A549 (cell line): ENCODE results near the gene FBXL4. TPM values are rescaled to one million over a fixed set of nuclear protein-coding genes. Genes with fewer than 3 reads are reported as not detected.

ENCODE experiments used
- ATAC-seq, 2 experiments: fragments of 200-7000 bp in 1 of 2; fragments of >200 bp in 1 of 2; cut with Nextera tagmentation in 1 of 2; cut with Tn5 transposase in 1 of 2; 3 replicates each; pipeline versions ENCODE4 v1.8.0 to v1.9.1; 2018 to 2020; ENCODE audit warnings: mild to moderate bottlenecking in 1 of 2, moderate library complexity in 1 of 2
- CTCF ChIA-PET: fragments of 300-600 bp; sonication (Branson Sonifier 250); formaldehyde crosslinking; extraction: SDS; loops from one replicate; lab custom pipeline; 2021; ENCODE audit warnings: antibody characterized with exemption, inconsistent platforms; lab: Yijun Ruan, JAX
- POLR2A ChIA-PET: fragments of 350-600 bp; formaldehyde crosslinking; extraction: SDS; loops from one replicate; lab custom pipeline; 2021; ENCODE audit warnings: antibody characterized with exemption, inconsistent platforms; lab: Yijun Ruan, JAX
- DNase-seq, 2 experiments: peaks; one replicate each; pipeline versions ENCODE4 v3.0.0 to v3.0.0-alpha.2; 2011 to 2016; ENCODE audit warnings: low read depth in 1 of 2, low spot score in 1 of 2
- FAIRE-seq: peaks from 2 replicates; lab custom pipeline; 2011; peaks lifted over from hg19 to GRCh38; lab: Jason Lieb, UNC
- H3K27ac ChIP-seq, 2 experiments: fragments of >200 bp; sonication (Bioruptor Twin); formaldehyde crosslinking; 3 replicates each; pipeline ENCODE4 v1.5.1; 2016 to 2017
- H3K4me1 ChIP-seq: fragments of >200 bp; sonication (Bioruptor Twin); formaldehyde crosslinking; 3 replicates; pipeline ENCODE4 v1.6.1; 2016
- H3K4me2 ChIP-seq: fragments of >200 bp; sonication (Bioruptor Twin); formaldehyde crosslinking; 3 replicates; pipeline ENCODE4 v1.6.1; 2016
- H3K4me3 ChIP-seq: fragments of >200 bp; sonication (Bioruptor Twin); formaldehyde crosslinking; 3 replicates; pipeline ENCODE4 v1.5.1; 2016
- H3K9me3 ChIP-seq: fragments of >200 bp; sonication (Bioruptor Twin); formaldehyde crosslinking; 3 replicates; pipeline ENCODE4 v1.6.1; 2016
- CBX8 ChIP-seq: fragments of 200-600 bp; sonication (generic); IDR thresholded peaks from 2 replicates; pipeline ENCODE4 v1.6.1; 2016
- CHD2 ChIP-seq: fragments of 150-350 bp; IDR thresholded peaks from 2 replicates; pipeline ENCODE4 v1.6.1; 2014; ENCODE audit warnings: low read length; ENCODE audit not compliant: partially characterized antibody
- E2F6 ChIP-seq: IDR thresholded peaks from 2 replicates; pipeline ENCODE4 v1.6.1; 2012; ENCODE audit warnings: low read depth, borderline replicate concordance
- EHMT2 ChIP-seq: fragments of 200-600 bp; sonication (generic); IDR thresholded peaks from 2 replicates; pipeline ENCODE4 v1.6.1; 2016; ENCODE audit warnings: antibody characterized with exemption, low read depth, mild to moderate bottlenecking, moderate library complexity
- ESRRA ChIP-seq: fragments of 150-350 bp; IDR thresholded peaks from 2 replicates; pipeline ENCODE4 v1.6.1; 2014; ENCODE audit warnings: mild to moderate bottlenecking, low read length, borderline replicate concordance
- FOSB ChIP-seq: fragments of 250-450 bp; sonication (Bioruptor Pico); IDR thresholded peaks from 2 replicates; pipeline ENCODE4 v1.5.0; 2020; ENCODE audit warnings: mild to moderate bottlenecking, moderate library complexity
- HES2 ChIP-seq: fragments of >200 bp; sonication (Bioruptor Twin); formaldehyde crosslinking; IDR thresholded peaks from 2 replicates; pipeline ENCODE4 v1.6.1; 2016
- HMGXB4 ChIP-seq: fragments of 250-450 bp; sonication (Bioruptor Pico); IDR thresholded peaks from 2 replicates; pipeline ENCODE4 v1.5.0; 2021; ENCODE audit warnings: mild to moderate bottlenecking, moderate library complexity, borderline replicate concordance
- HOXA7 ChIP-seq: fragments of 250-450 bp; sonication (Bioruptor Pico); IDR thresholded peaks from 2 replicates; pipeline ENCODE4 v1.5.0; 2020; ENCODE audit warnings: mild to moderate bottlenecking, moderate library complexity
- HOXB5 ChIP-seq: fragments of 250-450 bp; sonication (Bioruptor Pico); IDR thresholded peaks from 2 replicates; pipeline ENCODE4 v1.5.0; 2020; ENCODE audit warnings: mild to moderate bottlenecking, moderate library complexity
- JUN ChIP-seq, 2 experiments: fragments of >200 bp; sonication (Bioruptor Twin); formaldehyde crosslinking; IDR thresholded peaks; 2 replicates in 1 of 2; 3 replicates in 1 of 2; pipeline ENCODE4 v1.6.1; 2016 to 2017
- JUNB ChIP-seq: fragments of >200 bp; sonication (Bioruptor Twin); formaldehyde crosslinking; IDR thresholded peaks from 2 replicates; pipeline ENCODE4 v1.6.1; 2016
- KDM5A ChIP-seq: fragments of 200-600 bp; sonication (generic); IDR thresholded peaks from 2 replicates; pipeline ENCODE4 v1.6.1; 2016; ENCODE audit warnings: antibody characterized with exemption, mild to moderate bottlenecking
- MAFK ChIP-seq: fragments of 450-650 bp; IDR thresholded peaks from 2 replicates; pipeline ENCODE4 v1.6.1; 2014; ENCODE audit not compliant: partially characterized antibody
- NFE2L2 ChIP-seq: fragments of 150-350 bp; conservative IDR thresholded peaks from 2 replicates; pipeline ENCODE4 v1.6.1; 2014; ENCODE audit warnings: low read length
- NR3C1 ChIP-seq: fragments of >200 bp; sonication (Bioruptor Twin); formaldehyde crosslinking; IDR thresholded peaks from 3 replicates; pipeline ENCODE4 v1.6.1; 2017
- RFX5 ChIP-seq: fragments of 450-650 bp; IDR thresholded peaks from 2 replicates; pipeline ENCODE4 v1.7.1; 2014; ENCODE audit warnings: antibody characterized with exemption, mild to moderate bottlenecking, moderate library complexity
- SREBF2 ChIP-seq: fragments of 450-650 bp; IDR thresholded peaks from 2 replicates; pipeline ENCODE4 v1.6.1; 2014; ENCODE audit warnings: mild to moderate bottlenecking, moderate library complexity
- TFCP2L1 ChIP-seq: fragments of 250-450 bp; sonication (Bioruptor Pico); IDR thresholded peaks from 2 replicates; pipeline ENCODE4 v1.5.0; 2021; ENCODE audit warnings: mild to moderate bottlenecking
- ZC3H11A ChIP-seq: fragments of 450-650 bp; IDR thresholded peaks from 2 replicates; pipeline ENCODE4 v1.6.1; 2014; ENCODE audit warnings: antibody characterized with exemption, mild to moderate bottlenecking
- ZNF302 ChIP-seq: fragments of 250-450 bp; sonication (Bioruptor Pico); IDR thresholded peaks from 2 replicates; pipeline ENCODE4 v1.9.0; 2021; ENCODE audit warnings: inconsistent platforms, mild to moderate bottlenecking, moderate library complexity
- ZSCAN20 ChIP-seq: fragments of 250-450 bp; sonication (Bioruptor Pico); IDR thresholded peaks from 2 replicates; pipeline ENCODE4 v1.8.0; 2022; ENCODE audit warnings: mild to moderate bottlenecking, moderate library complexity
- WGBS: methylation state at CpG from one replicate; pipeline ENCODE4 v1.1.6; 2017; ENCODE audit errors: missing lambda C conversion rate; 5-methylcytosine and 5-hydroxymethylcytosine counted together
- polyA plus RNA-seq, 4 experiments: library from polyadenylated mRNA; depleted of rRNA in 3 of 4; stranded (reverse); fragments of >200 nt; fragmentation: RNase III in 1 of 4; extraction: RNeasy Plus Mini Kit Qiagen cat#74134 plus additional on column Dnase treatment in 1 of 4; gene quantifications; 2 replicates in 3 of 4; 3 replicates in 1 of 4; pipeline ENCODE4 v1.2.3, GENCODE V29; 2011 to 2017

The FBXL4 gene
- polyA plus RNA-seq, 2 of the 4 experiments (the other 2 are of a cell fraction): 6.5 to 21.6 TPM

- no peak overlapping the region for H3K27ac ChIP-seq
- CTCF ChIA-PET: no interaction called here
- H3K4me3 ChIP-seq: no peak overlapping the region
- TF ChIP-seq TFCP2L1 (CRISPR knock-in tag): no peak
- TF ChIP-seq ZSCAN20 (CRISPR knock-in tag): no peak
- no peak for TF ChIP-seq RFX5
- no peak for TF ChIP-seq HOXB5 (CRISPR knock-in tag)
- TF ChIP-seq CHD2: no peak
- no peak for TF ChIP-seq ESRRA
- TF ChIP-seq SREBF2: no peak
- TF ChIP-seq HMGXB4: no peak
- no peak for TF ChIP-seq CBX8
- no peak for TF ChIP-seq MAFK
- no peak for TF ChIP-seq JUN (IDR thresholded peaks at IDR 0.05)
- TF ChIP-seq JUNB: no peak
- no peak for TF ChIP-seq HES2
- H3K4me1 ChIP-seq: peaks cover 5% of the 10 kb centered on the region; the same call in 1 of the 3 replicates
- POLR2A ChIA-PET: no interaction called here
- 91% methylated on average over 16 of the region's 44 CpGs for WGBS
- no peak for ATAC-seq
- no peaks in the 10 kb centered on the region for H3K9me3 ChIP-seq
- no peak for FAIRE-seq
- H3K4me2 ChIP-seq: no peak overlapping the region
- DNase-seq: no peak
Measured at GRCh38 chr6:98842342-98843180, 105.2 kb downstream of the FBXL4 start.

- CTCF ChIA-PET: interaction anchor here (0.6 kb wide), 1 partner anchor 1247 kb away, joined by 3 read pairs; no protein-coding TSS in a partner anchor
Measured at GRCh38 chr6:98841621-98842341, 106.0 kb downstream of the FBXL4 start.

GRCh38 chr6:98840996-98841513, 106.7 kb downstream of the FBXL4 start:
- FAIRE-seq (no peak), ATAC-seq (no peak)
- CTCF ChIA-PET: no interaction called here

More at GRCh38 chr6:98841621-98842341, 106.0 kb downstream of the FBXL4 start:
- Histone ChIP-seq H3K9me3 (no peaks in the 10 kb centered on the region), H3K4me2 (no peak overlapping the region)
- DNase-seq: no peak
- no peak for TF ChIP-seq NR3C1
- no peak for TF ChIP-seq FOSB (CRISPR knock-in tag)
- no peak for TF ChIP-seq NFE2L2
- TF ChIP-seq KDM5A: no peak
- no peak for TF ChIP-seq ZNF302
- TF ChIP-seq EHMT2: no peak
- TF ChIP-seq ZC3H11A: no peak
- no peak for TF ChIP-seq HOXA7
- TF ChIP-seq, all 56 proteins: peak for 0
- Histone ChIP-seq H3K4me3 (no peak overlapping the region), H3K27ac (no peak overlapping the region), H3K4me1 (peaks cover 5% of the 10 kb centered on the region; the same call in 1 of the 3 replicates)
- no peak for ATAC-seq
- no peak for FAIRE-seq
- 70% methylated on average over 9 of the region's 9 CpGs for WGBS
- POLR2A ChIA-PET: no interaction called here

More at GRCh38 chr6:98840996-98841513, 106.7 kb downstream of the FBXL4 start:
- POLR2A ChIA-PET: no interaction called here
- Histone ChIP-seq H3K4me1 (peaks cover 5% of the 10 kb centered on the region; the same call in 1 of the 3 replicates), H3K4me3 (no peak overlapping the region), H3K9me3 (no peaks in the 10 kb centered on the region), H3K27ac (no peak overlapping the region), H3K4me2 (no peak overlapping the region)
- no peak for DNase-seq
- TF ChIP-seq TFCP2L1 (CRISPR knock-in tag): no peak
- TF ChIP-seq E2F6: no peak
- no peak for TF ChIP-seq CHD2
